BE2C (cell line): Measurements from ENCODE around the gene CABLES2.
"Not testable (repeated sequence)": the region's sequence is repeated elsewhere in the genome, so short reads cannot be mapped to it uniquely, and the experiment has no call there.

Source experiments
- DNase-seq: peaks from one replicate; pipeline ENCODE4 v3.0.0-alpha.2; 2020
- H3K27me3 ChIP-seq: fragments of 250-450 bp; sonication (Bioruptor Pico); 2 replicates; pipeline ENCODE4 v1.5.1; 2020; ENCODE audit warnings: mild to moderate bottlenecking
- H3K36me3 ChIP-seq: fragments of 250-450 bp; sonication (Bioruptor Pico); 2 replicates; pipeline ENCODE4 v1.5.1; 2020; ENCODE audit warnings: mild to moderate bottlenecking
- H3K4me1 ChIP-seq: fragments of 250-450 bp; sonication (Bioruptor Pico); 2 replicates; pipeline ENCODE4 v1.5.1; 2020
- H3K4me3 ChIP-seq: 2 replicates; pipeline ENCODE4 v1.5.1; 2011; ENCODE audit warnings: low read depth, low read length
- H3K9me3 ChIP-seq: fragments of 250-450 bp; sonication (Bioruptor Pico); 2 replicates; pipeline ENCODE4 v1.5.1; 2020
- TF ChIP-seq, protein P1 (sequence below): IDR thresholded peaks from 2 replicates; pipeline ENCODE4 v1.5.1; 2012; ENCODE audit warnings: mild to moderate bottlenecking, low read depth, low read length

Gene CABLES2

DNA sequence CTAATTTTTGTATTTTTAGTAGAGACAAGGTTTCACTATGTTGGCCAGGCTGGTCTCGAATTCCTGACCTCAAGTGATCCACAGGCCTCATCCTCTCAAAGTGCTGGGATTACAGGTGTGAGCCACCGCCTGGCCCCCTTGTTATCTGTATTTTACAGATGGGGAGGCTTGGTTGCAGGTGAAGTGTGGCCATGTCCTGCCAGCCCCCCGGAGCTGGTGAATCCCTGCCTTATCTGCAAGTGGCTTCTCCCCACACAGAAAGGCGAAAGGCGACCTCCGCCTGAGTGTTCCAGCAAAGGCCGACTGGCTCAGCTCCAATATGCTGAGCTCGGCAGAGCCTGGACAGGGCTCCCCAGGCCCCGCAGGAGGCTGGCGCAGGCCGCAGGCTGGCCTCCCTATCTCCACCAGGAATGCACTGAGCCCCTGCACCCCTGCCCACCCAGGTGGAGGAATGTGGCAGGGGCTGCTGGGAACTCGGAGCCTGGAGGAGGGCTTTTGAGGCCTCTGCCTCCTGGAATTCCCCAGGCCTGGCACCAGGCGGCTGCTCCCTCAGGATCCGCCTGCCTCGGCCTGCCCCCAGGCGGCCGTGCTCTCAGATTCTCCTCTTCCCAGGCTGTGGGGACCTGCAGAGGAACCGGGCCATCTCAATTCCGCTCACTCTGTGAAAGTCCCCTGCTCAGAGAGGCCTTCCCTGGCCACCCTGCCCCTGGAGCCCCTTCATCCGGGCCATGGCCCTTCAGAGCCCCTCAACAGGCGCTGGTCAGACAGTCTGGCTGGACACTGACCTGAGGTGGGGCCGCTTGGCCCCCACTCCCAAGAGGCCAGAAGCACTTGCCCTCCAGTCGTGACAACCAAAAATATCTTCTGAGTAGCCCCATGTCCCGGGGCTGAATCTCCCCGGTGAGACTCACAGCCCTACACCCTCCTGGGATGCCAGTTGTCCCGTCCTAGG, 30.7 kb downstream of the CABLES2 start:
- TF ChIP-seq, protein P1, sequence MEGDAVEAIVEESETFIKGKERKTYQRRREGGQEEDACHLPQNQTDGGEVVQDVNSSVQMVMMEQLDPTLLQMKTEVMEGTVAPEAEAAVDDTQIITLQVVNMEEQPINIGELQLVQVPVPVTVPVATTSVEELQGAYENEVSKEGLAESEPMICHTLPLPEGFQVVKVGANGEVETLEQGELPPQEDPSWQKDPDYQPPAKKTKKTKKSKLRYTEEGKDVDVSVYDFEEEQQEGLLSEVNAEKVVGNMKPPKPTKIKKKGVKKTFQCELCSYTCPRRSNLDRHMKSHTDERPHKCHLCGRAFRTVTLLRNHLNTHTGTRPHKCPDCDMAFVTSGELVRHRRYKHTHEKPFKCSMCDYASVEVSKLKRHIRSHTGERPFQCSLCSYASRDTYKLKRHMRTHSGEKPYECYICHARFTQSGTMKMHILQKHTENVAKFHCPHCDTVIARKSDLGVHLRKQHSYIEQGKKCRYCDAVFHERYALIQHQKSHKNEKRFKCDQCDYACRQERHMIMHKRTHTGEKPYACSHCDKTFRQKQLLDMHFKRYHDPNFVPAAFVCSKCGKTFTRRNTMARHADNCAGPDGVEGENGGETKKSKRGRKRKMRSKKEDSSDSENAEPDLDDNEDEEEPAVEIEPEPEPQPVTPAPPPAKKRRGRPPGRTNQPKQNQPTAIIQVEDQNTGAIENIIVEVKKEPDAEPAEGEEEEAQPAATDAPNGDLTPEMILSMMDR, result peak; percentile 56
- peak; percentile 78 for DNase-seq
- Histone ChIP-seq H3K36me3 (no peaks in the 10 kb centered on the region), H3K27me3 (no peaks in the 10 kb centered on the region), H3K4me1 (peaks cover 18% of the 10 kb centered on the region), H3K4me3 (no peak overlapping the region), H3K9me3 (no peaks in the 10 kb centered on the region)

DNA sequence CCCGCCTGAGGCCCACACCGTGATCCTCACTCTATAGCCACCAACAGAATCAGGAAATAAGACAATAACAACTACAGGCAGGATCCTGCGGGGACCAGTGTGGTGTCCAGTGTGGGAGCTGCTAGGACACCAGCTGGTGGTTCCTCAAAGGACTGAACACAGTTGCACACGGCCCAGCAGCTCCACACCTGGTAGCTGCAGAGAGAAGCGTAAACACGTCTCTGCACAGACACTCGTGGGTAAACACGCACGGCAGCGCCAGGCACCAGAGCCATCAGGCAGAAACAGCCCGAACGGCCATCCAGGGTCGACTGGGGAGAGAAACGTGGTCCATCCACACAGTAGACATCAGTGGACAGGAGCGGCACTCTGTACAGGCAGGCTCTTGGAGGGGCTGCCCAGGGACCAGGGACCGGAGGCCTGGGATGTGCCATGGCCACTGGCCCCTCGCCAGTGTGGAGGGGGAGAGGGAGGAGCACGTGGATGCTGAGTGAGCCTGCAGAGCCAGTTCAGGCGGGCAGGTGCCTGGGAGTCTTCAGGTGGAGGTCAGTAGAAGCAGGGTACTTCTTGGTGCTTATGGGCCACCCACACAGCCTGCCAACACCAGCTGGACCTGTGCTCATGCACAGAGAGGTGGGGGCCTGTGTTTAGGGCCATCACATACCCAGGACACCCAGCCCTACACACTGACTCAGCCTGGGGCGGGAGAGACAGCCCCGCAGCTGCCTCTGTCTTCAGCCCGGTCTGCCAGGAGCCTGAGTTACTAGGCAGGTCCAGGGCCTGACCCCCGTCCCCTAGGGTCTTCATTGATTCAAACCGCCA, 32.5 kb downstream of the CABLES2 start:
- peaks cover 22% of the 10 kb centered on the region for H3K4me1 ChIP-seq
- no peak for DNase-seq

DNA sequence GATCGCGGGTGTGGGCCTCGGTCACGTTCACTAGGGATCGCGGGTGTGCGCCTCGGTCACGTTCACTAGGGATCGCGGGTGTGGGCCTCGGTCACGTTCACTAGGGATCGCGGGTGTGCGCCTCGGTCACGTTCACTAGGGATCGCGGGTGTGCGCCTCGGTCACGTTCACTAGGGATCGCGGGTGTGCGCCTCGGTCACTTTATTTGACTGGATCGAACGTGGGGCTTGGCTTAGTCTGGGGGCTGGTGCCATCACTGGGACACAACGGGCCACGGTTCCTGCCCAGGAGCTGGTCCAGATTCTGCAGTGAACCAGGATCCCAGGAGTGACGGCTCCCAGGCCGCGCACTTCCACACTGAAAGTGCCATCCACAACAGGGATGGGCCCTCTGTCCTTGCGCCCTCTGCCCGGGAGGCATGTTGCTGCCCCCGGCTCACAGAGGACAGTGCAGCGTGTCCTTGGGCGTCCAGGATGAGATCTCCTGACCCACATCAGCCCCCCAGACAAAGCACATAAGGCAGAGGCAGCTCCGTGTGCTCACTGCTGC, 33.4 kb downstream of the CABLES2 start:
- not testable (repeated sequence) for H3K27me3 ChIP-seq, H3K9me3 ChIP-seq, H3K4me3 ChIP-seq, H3K36me3 ChIP-seq, DNase-seq
- peaks cover 25% of the 10 kb centered on the region for H3K4me1 ChIP-seq

More for the DNA sequence above, 32.5 kb downstream of the CABLES2 start:
- TF ChIP-seq, protein P1, result no peak
- Histone ChIP-seq H3K36me3 (no peaks in the 10 kb centered on the region), H3K4me3 (no peak overlapping the region), H3K27me3 (no peaks in the 10 kb centered on the region), H3K9me3 (no peaks in the 10 kb centered on the region)

DNA sequence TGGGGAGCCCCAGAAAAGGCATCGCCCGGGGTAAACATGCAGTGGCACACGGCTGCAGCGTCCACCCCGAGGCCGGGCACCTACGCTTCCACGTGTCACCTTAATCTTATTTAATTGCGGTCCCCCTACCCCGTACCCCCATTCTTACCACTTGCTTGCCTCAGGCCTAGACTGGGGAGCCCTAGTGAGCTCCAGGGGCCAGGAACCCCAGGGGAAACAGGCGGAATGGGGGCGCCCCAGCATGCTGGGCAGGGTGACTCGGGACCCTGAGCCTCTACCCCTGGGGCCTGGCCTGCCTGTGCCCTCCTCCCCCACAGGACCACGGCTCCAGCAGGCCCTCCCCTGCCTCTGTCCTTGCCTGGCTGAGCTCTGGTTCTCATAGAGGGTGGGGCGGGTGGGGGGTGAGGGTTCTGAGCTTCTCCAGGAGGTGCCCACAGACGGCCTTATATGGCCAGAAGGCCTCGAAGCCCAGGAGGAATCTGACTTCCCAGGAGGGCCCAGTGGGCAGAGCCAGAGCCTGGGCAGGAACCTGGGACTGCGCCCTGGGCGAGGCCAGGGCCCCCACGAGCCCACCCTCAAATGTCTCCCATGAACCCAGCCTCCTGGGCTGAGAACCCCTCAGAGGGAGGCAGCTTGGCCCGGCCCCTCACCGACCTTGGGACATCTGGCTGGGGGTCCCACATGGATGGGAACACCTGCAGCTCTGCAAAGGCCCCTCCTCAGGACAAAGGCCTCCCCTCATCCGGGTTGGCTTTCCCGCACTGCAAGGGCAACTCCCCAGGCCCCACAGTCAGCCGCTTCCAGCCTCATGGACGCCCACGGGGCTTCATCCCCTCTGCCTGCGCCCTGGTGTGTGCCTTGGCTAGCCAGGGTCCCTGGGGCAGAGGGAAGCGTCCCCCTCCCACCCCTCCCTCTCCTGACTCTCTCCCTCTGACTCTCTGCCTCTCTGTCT, 34.8 kb downstream of the CABLES2 start:
- Histone ChIP-seq H3K36me3 (no peaks in the 10 kb centered on the region), H3K27me3 (peaks cover 3% of the 10 kb centered on the region; the same call in 1 of the 2 replicates), H3K4me1 (peaks cover 35% of the 10 kb centered on the region)

DNA sequence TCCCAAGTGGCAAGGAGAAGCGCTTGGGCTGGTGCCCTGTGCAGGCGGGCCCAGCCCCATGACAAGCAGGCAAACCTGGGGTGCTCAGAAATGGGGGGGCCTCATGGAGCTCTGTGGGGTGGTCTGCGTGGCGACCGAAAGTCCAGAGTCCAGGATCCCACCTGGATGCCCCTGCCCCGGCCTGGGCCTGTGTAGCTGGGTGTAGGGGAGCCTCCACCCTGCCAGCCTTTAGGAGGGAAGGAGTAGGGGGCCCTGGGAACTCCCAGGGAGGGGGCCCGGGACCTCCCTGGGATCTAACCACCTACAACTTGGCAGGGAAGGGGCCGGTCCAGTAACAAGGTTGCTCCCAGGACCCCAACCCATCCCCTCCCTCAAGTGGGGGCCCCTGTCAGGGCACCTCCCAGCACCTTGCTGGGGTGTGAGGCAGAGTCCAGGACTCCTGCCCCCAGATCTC, 35.5 kb downstream of the CABLES2 start:
- H3K4me1 ChIP-seq, result peaks cover 28% of the 10 kb centered on the region
- TF ChIP-seq, protein P1, result no peak
- peaks cover 3% of the 10 kb centered on the region; the same call in 1 of the 2 replicates for H3K27me3 ChIP-seq

More for the DNA sequence above, 34.8 kb downstream of the CABLES2 start:
- no peak for DNase-seq
- TF ChIP-seq, protein P1, result no peak
- no peaks in the 10 kb centered on the region for H3K9me3 ChIP-seq
- no peak overlapping the region for H3K4me3 ChIP-seq

More for the DNA sequence above, 35.5 kb downstream of the CABLES2 start:
- Histone ChIP-seq H3K4me3 (no peak overlapping the region), H3K36me3 (no peaks in the 10 kb centered on the region), H3K9me3 (no peaks in the 10 kb centered on the region)
- no peak for DNase-seq
